ENCODE data around the gene PRRT4. TPM values are rescaled to one million over a fixed set of nuclear protein-coding genes. Genes with fewer than 3 reads are reported as not detected.

Gene PRRT4
- total RNA-seq, 2 donors from 2014 or later: 2.2 to 3.7 TPM

GRCh38 chr7:128350708-128351295 lies 10.7 kb downstream of the PRRT4 start:
- Histone ChIP-seq H3K9me3 (no peaks in the 10 kb centered on the region), H3K4me1 (ENCODE audit: control insufficient read depth in 1 of 2, low read depth in 2 of 2) (peaks cover 6 to 15% of the 10 kb centered on the region in 2 donors), H3K27ac (no peak overlapping the region), H3K4me3 (peak overlapping the region; percentile 66), H3K36me3 (no peaks in the 10 kb centered on the region), H3K27me3 (replicated peaks; ENCODE audit: insufficient read depth) (no peaks in the 10 kb centered on the region)
- no peak for ATAC-seq (ENCODE audit: insufficient number of reproducible peaks, low FRiP score, low read depth)
- TF ChIP-seq CTCF (IDR thresholded peaks at IDR 0.05): no peak
- DNase-seq (ENCODE audit: low spot score): no peak

GRCh38 chr7:128349466-128349825 lies 12.0 kb downstream of the PRRT4 start:
- Histone ChIP-seq H3K4me1 (ENCODE audit: control insufficient read depth in 1 of 2, low read depth in 2 of 2) (peaks cover 6 to 15% of the 10 kb centered on the region in 2 donors), H3K36me3 (no peaks in the 10 kb centered on the region), H3K9me3 (no peaks in the 10 kb centered on the region), H3K4me3 (no peak overlapping the region), H3K27me3 (replicated peaks; ENCODE audit: insufficient read depth) (no peaks in the 10 kb centered on the region), H3K27ac (no peak overlapping the region)
- DNase-seq (ENCODE audit: low spot score) (no peak), ATAC-seq (ENCODE audit: insufficient number of reproducible peaks, low FRiP score, low read depth) (no peak)
- TF ChIP-seq CTCF (IDR thresholded peaks at IDR 0.05): no peak

- ATAC-seq (ENCODE audit: insufficient number of reproducible peaks, low FRiP score, low read depth): no peak
- Histone ChIP-seq H3K36me3 (no peaks in the 10 kb centered on the region), H3K9me3 (no peaks in the 10 kb centered on the region), H3K4me1 (ENCODE audit: control insufficient read depth in 1 of 2, low read depth in 2 of 2) (peaks cover 13 to 19% of the 10 kb centered on the region in 2 donors), H3K4me3 (no peak overlapping the region), H3K27ac (no peak overlapping the region), H3K27me3 (replicated peaks; ENCODE audit: insufficient read depth) (no peaks in the 10 kb centered on the region)
- no peak for DNase-seq (ENCODE audit: low spot score)
- TF ChIP-seq CTCF (IDR thresholded peaks at IDR 0.05): peak; percentile 53
These were observed 13.8 kb downstream of the PRRT4 start for GRCh38 chr7:128347647-128348097.

GRCh38 chr7:128344431-128344774 lies 17.1 kb downstream of the PRRT4 start:
- no peak for ATAC-seq (ENCODE audit: insufficient number of reproducible peaks, low FRiP score, low read depth)
- H3K4me3 ChIP-seq: peak overlapping the region; percentile 93
- no peaks in the 10 kb centered on the region for H3K36me3 ChIP-seq
- no peaks in the 10 kb centered on the region for H3K27me3 ChIP-seq (replicated peaks; ENCODE audit: insufficient read depth)
- H3K9me3 ChIP-seq: no peaks in the 10 kb centered on the region
- no peak for TF ChIP-seq CTCF (IDR thresholded peaks at IDR 0.05)
- no peak for DNase-seq (ENCODE audit: low spot score)
- H3K4me1 ChIP-seq (ENCODE audit: control insufficient read depth in 1 of 2, low read depth in 2 of 2): peaks cover 19 to 22% of the 10 kb centered on the region in 2 donors
- no peak overlapping the region for H3K27ac ChIP-seq

- peak within 1 kb of the TSS; percentile 93 for H3K4me3 ChIP-seq
- no peaks in the 10 kb centered on the region for H3K9me3 ChIP-seq
- no peaks in the 10 kb centered on the region for H3K36me3 ChIP-seq
- H3K4me1 ChIP-seq (ENCODE audit: control insufficient read depth in 1 of 2, low read depth in 2 of 2): peaks cover 19 to 22% of the 10 kb centered on the region in 2 donors
- no peak for TF ChIP-seq CTCF (IDR thresholded peaks at IDR 0.05)
- DNase-seq (ENCODE audit: low spot score) (peak; percentile 64), ATAC-seq (ENCODE audit: insufficient number of reproducible peaks, low FRiP score, low read depth) (peak; percentile 85)
- H3K27ac ChIP-seq: peak within 1 kb of the TSS; percentile 73 to 75
- no peaks in the 10 kb centered on the region for H3K27me3 ChIP-seq (replicated peaks; ENCODE audit: insufficient read depth)
These were observed 17.7 kb downstream of the PRRT4 start, which contains the start of gene RBM28 for GRCh38 chr7:128343554-128344430. TSS of gene RBM28 (minus strand) at chr7:128343908. CDS start at chr7:128343793, 115 bp downstream.

All from thoracic aorta (tissue), 2 donors.